Measurements from ENCODE around the gene PKN2. TPM values are rescaled to one million over a fixed set of nuclear protein-coding genes. Genes with fewer than 3 reads are reported as not detected.

The PKN2 gene
- total RNA-seq, 1 experiment from 2014 or later = 32.6 TPM

GRCh38 chr1:88773540-88774150, 89.6 kb downstream of the PKN2 start (continued):
- TF ChIP-seq EMX1 (CRISPR knock-in tag; IDR thresholded peaks at IDR 0.05) = no peak
- no peak for TF ChIP-seq AFF4 (CRISPR knock-in tag; IDR thresholded peaks at IDR 0.05; ENCODE audit: borderline replicate concordance)
- TF ChIP-seq ZNF121 (CRISPR knock-in tag; IDR thresholded peaks at IDR 0.05) = no peak
- TF ChIP-seq CBFB (CRISPR knock-in tag; IDR thresholded peaks at IDR 0.05; ENCODE audit: low read depth) = no peak
- TF ChIP-seq SMAD3 (CRISPR knock-in tag; IDR thresholded peaks at IDR 0.05; ENCODE audit: borderline replicate concordance) = no peak

GRCh38 chr1:88774151-88774556, 90.1 kb downstream of the PKN2 start:
- H3K36me3 Mint-ChIP-seq = peaks cover 29% of the 10 kb centered on the region
- CTCF ChIA-PET = no interaction called here
- H3K4me3 Mint-ChIP-seq = peak overlapping the region; percentile 10
- peaks cover 64% of the 10 kb centered on the region for H3K4me1 Mint-ChIP-seq
- ATAC-seq (peak; percentile 74), DNase-seq (ENCODE audit: low spot score) (peak; percentile 33)
- H3K9me3 Mint-ChIP-seq = peaks cover 7% of the 10 kb centered on the region; the same call in 1 of the 2 replicates
- H3K27ac Mint-ChIP-seq = peak overlapping the region; percentile 94
- H3K27me3 Mint-ChIP-seq (ENCODE audit: low read depth) = no peaks in the 10 kb centered on the region
- TF ChIP-seq ZBTB43 (CRISPR knock-in tag; IDR thresholded peaks at IDR 0.05) (no peak), STAT6 (CRISPR knock-in tag; conservative IDR thresholded peaks at IDR 0.05; ENCODE audit: low read depth) (no peak), HMGXB4 (CRISPR knock-in tag; IDR thresholded peaks at IDR 0.05) (no peak), RELA (CRISPR knock-in tag; IDR thresholded peaks at IDR 0.05; ENCODE audit: borderline replicate concordance) (no peak), ERG (CRISPR knock-in tag; IDR thresholded peaks at IDR 0.05) (no peak), ZMAT4 (CRISPR knock-in tag; IDR thresholded peaks at IDR 0.05) (no peak), IRF1 (CRISPR knock-in tag; IDR thresholded peaks at IDR 0.05) (no peak), ATF1 (CRISPR knock-in tag; IDR thresholded peaks at IDR 0.05) (no peak), AFF4 (CRISPR knock-in tag; IDR thresholded peaks at IDR 0.05; ENCODE audit: borderline replicate concordance) (no peak)
- POLR2A ChIA-PET = no interaction called here

All from WTC11 (cell line).